ENCODE results near the gene TADA2A.
"Not testable (repeated sequence)": the region's sequence is repeated elsewhere in the genome, so short reads cannot be mapped to it uniquely, and the experiment has no call there.

The TADA2A gene

GRCh38 chr17:37494401-37494831 is 87.7 kb downstream of the TADA2A start:
- no peak for DNase-seq

DNA sequence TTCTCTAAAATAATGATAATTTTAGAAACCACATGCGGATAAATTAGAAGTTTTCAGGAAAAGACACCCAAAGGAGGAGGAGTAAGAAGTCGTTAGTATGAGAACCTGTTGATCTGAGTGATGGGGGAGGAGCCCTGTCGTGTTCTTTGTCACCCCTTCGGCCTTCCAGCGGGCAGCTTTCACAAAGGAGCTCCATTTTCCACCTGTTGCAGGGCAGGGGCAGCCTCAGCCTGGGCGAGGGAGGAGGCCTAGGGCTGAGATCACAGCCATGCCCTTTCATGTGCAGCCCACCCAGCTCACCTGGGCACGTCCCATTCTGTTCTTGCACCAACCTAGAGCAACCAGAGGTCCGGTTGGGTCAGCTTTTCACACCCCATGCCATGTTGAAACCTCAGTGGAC is 88.3 kb downstream of the TADA2A start:
- no peak for DNase-seq

- DNase-seq, result no peak
These were observed 93.7 kb downstream of the TADA2A start for GRCh38 chr17:37500378-37500777.

DNA sequence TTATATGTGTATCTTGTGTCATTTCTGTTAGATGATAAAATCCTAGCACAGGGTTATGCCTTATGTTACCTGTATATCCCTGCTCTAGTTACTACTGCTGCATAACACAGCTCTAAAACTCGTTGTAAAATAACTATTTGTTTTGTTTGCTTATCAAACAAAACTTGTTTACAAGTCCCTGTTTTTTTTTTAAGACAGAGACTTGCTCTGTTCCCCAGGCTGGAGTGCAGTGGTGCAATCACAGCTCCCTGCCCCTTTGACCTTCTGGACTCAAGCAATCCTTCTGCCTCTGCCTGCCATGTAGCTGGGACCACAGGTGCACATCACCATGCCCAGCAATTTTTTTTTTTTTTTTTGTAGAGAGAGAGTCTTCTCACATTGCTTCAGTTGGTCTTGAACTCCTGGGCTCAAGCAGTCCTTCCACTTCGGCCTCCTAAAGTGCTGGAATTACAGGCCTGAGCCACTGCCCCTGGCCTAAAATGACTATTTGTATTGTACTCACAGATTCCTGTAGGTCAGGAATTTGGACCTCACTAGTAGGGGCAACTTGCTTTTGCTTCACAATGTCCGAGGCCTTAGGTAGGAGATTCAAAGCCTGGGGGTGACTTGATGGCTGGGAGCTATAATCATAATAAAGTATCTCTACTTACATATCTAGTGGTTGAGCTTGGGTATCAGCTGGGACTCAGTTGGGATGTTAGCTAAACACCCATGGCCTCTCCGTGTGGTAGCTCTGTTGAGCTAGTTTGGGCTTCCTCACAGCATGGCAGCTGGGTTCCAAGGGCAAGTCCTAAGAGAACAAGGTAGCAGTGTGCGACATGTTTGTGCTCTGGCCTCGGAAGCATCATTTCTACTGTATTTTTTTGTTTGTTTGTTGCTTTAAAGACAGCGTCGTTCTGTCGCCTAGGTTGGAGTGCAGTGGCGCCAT is 95.6 kb downstream of the TADA2A start:
- DNase-seq, result no peak

DNA sequence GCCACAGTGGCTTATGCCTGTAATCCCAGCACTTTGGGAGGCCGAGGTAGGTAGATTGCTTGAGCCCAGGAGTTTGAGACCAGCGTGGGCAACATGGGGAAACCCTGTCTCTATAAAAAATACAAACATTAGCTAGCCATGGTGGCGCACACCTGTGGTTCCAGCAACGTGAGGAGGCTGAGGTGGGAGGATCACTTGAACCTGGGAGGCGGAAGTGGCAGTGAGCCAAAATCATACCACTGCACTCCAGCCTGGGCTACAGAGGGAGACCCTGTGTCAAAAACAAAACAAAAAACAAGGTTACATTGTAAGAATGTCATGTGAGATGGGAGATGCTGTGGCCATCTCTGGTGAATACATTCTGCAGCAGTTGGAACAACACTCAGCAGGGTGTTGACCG is 96.5 kb downstream of the TADA2A start:
- DNase-seq, result no peak

DNA sequence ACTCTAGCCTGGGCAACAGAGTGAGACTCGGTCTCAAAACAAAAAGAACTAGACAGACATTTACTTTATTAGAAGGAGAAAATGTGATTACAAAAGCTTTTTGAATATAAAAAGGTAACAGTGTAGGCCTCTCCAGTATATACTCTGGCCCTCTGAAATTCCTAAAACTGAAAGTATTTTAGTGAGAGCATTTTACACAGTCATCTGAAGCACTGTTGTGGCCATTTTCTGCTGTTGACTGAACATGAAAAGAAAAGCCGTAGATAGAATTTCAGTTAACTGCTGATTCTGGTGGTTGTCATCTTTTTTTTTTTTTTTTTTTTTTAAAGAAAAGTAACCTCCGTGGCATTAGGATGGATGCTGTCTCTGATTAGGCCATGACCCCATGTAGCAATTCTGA is 98.6 kb downstream of the TADA2A start:
- no peak for DNase-seq

GRCh38 chr17:37506678-37507077 is 100.0 kb downstream of the TADA2A start:
- DNase-seq, result peak; percentile 22

DNA sequence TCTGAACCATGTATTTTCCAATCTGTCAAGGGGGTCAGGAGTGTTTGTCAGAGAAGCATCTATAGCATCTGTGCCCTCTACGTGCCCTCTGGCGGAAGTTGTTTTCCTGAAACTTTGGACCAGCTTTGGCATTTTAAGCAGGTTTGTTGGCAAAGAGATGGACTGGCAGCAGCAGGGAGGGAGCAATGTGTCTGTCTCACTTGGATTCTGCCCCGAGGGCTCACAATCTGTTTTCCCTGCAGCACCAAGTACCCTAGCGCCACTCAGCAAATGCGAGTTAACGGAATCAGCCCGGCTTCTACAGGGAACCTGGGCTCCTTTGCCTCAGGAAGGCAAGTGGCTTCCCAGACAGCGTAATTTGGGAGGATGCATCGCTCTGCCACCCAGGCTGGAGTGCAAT is 100.4 kb downstream of the TADA2A start:
- no peak for DNase-seq

- DNase-seq, result no peak
These were observed 103.4 kb downstream of the TADA2A start for GRCh38 chr17:37510056-37510455.

- DNase-seq, result not testable (repeated sequence)
These were observed 105.0 kb downstream of the TADA2A start for GRCh38 chr17:37511642-37512041.

- DNase-seq, result no peak
These were observed 105.9 kb downstream of the TADA2A start for GRCh38 chr17:37512442-37513068.

GRCh38 chr17:37513711-37514110 is 107.0 kb downstream of the TADA2A start:
- DNase-seq, result no peak

DNA sequence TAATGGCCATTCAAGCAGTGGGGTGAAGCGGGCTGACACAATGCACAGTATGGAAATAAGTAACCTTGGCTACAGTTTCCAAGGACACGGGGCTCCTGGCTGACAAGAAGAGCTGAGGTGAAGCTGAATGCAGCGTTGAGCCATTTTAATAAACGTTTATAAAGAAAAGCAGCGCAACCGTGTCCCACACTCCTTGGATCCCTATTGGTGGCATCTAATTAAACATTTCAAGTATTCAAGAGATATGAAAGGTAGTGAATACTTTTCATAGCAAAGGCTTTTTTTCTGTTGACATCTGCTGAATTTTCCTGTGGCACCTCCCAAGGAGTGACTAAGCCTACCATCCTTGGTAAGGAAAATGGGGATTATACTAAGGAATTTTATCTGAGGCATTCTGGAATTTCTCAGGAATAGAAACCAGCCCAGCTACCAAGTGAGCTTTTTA is 109.5 kb downstream of the TADA2A start:
- no peak for DNase-seq

DNA sequence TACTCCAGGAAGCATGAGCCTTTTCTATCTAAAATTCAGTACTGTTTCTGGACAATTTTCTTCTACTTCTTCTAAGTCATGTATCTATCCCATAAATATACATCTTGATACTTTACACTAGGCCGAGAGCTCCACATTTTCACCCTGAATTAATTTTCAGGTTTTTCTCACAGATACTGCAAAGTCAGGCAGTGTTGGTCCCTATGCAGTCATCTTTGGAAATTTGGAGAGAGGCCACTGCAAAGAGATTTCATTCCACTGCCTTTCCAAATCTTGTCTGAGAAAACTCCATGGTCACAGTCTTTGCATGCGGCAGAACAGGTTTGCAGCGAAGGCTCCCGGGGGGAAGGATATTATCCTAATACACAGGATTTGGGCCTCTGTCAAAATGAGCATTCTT is 111.2 kb downstream of the TADA2A start:
- no peak for DNase-seq

DNA sequence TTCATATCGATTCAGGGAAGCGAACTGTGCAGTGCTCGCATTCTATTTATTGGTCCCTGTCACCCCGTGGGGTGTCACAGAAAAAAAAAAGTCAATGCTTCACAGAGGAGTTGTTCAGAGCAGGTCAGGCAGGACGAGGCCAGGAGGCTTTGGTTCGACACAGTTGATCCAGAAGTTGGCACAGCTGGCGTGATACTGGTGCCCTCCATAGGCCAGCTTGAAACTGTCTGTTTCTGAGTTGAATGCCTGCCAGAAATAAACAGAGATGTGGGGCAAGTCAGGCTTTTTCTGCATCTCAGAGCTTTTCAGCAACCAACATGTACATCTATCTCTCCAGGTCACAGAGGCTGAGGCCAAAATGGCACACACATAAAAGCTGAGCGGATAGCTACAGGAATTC is 112.1 kb downstream of the TADA2A start:
- DNase-seq, result no peak

GRCh38 chr17:37519251-37519985 is 112.7 kb downstream of the TADA2A start:
- no peak for DNase-seq

DNA sequence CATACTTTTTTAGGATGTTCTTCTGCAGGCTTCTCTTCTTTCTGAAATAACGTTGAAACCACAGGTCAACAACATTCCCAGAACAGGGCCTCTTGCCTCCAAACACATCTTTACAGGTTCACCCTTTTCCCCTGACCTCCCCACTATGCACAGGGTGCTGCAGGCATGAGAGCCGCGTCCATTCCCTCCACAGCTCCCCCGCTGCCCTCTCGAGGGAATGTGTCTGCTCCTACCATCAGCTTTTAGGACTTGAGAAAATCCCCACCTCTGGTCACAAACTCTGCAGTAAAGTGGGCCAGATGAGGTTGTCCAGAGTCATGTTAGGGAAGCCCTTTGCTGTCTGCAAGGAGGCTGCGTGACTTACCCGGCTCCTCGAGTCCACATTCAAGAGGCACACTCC is 113.5 kb downstream of the TADA2A start:
- no peak for DNase-seq

GRCh38 chr17:37521821-37522220 is 115.1 kb downstream of the TADA2A start:
- DNase-seq, result no peak

- DNase-seq, result no peak
These were observed 117.1 kb downstream of the TADA2A start for GRCh38 chr17:37523715-37524219.

DNA sequence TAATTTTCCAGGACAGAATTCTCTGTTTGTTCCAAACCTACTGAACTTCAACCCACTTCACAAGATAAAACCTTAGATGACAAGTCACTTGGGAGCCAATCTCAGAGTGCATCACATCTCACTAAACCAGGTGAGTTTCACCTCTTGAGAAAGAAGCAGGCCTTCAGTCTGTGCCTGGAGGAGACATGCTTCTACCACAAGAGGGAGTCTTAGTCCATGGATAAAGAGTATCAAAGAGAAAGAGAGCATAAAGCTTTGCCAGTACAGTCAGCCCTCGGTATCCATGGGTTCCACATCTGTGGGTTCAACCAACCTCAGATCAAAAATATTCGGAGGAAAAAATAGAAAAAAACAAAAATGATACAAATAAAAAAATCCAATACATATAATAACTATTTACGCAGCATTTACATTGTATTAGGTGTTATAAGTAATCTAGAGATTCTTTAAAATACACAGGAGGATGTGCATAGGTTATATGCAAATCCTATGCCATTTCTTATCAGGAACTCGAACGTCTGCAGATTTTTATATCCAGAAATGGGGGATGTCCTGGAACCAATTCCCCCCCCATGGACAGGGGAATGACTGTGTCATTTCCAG is 120.7 kb downstream of the TADA2A start:
- DNase-seq, result peak; percentile 13
